HG03064 (cell line): Measurements from ENCODE around the gene PRELID2.
"Not testable (repeated sequence)": the region's sequence is repeated elsewhere in the genome, so short reads cannot be mapped to it uniquely, and the experiment has no call there.

Source experiments
- ATAC-seq: cut with Tn5 transposase; IDR thresholded peaks from one replicate; pipeline ENCODE4 v1.9.1; 2021; ENCODE audit warnings: low read depth; ENCODE audit not compliant: unreplicated experiment

The PRELID2 gene

DNA sequence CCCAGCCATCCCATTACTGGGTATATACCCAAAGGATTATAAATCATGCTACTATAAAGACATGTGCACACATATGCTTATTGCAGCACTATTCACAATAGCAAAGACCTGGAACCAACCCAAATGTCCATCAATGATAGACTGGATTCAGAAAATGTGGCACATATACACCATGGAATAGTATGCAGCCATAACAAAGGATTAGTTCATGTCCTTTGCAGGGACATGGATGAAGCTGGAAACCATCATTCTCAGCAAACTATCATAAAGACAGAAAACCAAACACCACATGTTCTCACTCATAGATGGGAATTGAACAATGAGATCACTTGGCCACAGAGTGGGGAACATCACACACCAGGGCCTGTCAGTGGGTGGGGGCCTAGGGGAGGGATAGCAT lies 36.6 kb downstream of the PRELID2 start:
- not testable (repeated sequence) for ATAC-seq

DNA sequence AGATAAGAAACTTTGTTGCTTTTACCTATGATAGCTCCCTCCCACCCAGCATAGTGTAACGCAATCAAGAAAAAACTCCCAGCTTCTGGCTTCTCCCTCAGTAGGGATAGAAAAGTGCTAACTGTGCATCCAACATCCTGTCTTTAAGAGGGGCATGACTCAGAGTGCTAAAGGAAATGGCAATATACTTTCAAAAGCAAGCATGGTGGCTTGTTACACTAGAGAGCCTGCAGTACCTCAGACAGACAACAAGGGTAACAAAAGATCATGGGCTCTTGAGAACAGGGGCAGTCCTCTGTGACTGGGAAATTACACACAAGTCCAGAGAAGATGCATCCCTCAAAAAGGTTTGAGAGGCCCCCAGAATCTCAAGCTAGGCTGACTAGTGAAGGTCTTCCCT lies 37.8 kb downstream of the PRELID2 start:
- no peak for ATAC-seq

DNA sequence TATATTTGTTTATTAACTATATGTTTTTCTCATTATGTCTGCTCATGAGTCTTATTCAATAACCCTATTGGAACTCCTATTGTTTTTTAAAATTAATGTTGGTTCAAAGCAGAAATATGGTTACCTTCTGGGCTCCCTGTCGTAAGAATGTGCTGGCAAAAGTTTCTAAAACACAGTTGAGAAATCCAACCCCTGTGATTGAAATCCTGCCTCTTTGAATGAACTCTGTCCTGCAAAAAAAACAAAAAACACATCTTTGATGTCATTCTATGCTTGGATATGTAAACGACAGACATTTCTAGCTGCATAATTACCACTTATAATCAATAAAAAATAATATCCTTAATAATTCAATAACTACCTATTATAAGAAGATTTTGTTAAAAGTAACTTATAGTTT lies 38.8 kb downstream of the PRELID2 start:
- ATAC-seq, result no peak

DNA sequence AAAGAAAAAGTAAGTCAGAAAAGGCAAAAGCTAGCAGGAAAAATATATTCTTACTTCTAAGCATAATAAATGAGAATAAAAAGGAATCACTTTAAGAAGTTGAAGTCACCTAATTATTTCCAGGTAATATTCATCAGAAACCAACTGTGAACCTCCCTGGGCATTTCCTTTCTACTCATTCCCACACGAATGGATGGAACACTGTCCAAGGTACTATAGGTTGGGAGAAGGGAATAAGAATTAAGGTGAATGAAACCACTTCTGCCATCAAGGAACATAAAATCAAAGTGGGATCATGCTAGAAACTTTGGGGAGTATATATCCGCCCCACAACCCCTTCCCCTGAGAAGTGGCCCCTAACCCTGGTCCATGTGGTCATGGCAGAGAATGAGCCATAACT lies 41.6 kb downstream of the PRELID2 start:
- ATAC-seq, result no peak

DNA sequence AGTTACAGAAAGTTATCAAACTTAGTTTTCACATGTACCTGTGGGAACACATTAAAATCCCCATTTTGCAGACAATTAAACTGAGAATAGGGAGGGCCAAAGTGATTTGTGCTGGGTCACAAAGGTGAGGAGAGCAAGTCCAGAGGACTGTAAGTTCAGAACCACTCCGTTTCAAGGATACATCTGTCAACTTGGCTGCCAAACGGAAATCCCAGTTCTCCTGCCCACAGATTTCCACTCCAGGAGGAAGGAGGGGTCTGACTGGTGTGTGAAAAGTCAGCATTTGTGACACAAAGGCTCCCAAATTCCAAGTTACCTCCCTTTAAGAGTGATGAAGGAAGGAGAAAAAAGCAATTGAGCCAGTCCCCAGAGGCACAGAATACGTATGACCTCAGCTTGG lies 42.3 kb downstream of the PRELID2 start:
- no peak for ATAC-seq

DNA sequence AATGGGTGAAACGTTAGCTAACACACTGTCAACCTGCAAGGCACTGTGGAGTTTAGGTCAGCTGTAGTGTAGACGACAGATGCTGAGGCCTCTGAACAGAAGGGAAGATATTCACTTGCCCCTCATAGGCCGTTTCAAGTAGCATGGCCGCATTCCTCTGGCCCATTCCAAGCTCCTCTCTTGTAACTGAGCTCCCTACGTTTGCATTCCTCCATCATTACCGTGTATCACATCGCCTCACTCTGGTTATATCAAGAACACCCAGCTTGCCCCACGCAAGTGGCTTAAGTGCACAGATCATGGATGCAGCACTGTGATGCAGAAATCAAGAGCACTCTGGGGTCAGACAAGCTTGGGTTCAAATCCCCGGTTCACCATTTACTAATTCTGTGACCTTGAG lies 43.3 kb downstream of the PRELID2 start:
- no peak for ATAC-seq

DNA sequence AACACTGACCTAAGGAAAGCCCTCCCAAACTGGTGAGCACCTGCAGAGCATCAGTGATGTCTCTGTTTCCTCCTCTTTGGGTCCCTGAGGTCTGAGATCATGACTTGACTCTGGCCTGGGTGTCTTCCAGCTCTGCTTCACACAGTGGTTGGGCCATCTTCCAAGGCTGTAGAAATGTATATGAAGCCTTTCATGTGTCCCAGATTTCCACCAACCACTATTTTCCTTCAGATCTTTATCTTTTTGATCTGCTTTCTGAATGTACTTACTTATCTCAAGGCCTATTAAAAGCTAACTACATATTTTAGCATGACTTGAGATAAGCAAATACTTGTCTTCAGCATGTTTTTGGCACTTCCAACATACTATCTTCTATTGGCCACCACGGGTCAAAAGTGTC lies 47.1 kb downstream of the PRELID2 start:
- no peak for ATAC-seq

DNA sequence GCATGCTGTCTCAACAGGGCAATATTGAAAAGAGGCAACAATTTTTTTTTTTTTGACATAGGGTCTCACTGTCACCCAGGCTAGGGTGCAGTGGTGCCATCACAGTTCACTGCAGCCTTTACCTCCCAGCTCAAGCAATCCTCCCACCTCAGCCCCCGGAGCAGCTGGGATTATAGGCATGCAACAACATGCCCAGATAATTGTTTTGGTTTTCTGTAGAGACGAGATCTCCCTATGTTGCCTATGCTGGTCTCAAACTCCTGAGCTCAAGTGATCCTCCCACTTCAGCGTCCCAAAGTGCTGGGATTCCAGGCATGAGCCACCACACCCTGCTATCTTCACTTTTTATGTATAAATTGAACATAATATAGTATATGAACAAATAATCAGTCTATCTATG lies 47.6 kb downstream of the PRELID2 start:
- ATAC-seq, result no peak

DNA sequence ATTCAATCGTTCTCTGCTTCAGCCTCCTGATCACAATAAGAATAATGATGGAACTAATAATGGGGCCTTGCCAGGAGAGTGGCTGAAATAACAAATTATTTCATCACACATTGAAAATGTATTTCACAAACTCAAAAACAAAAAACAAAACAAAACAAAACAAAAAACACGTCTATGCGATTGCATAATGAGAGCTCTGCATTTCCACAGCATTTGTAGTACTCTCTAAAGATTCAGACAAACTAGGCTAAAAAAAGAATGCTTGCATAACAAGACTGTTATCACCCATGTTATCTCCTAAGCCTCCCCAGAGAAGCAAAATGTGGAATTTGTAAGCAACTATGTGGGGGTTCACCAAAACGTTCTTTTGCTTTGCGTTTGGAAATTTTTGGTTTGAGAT lies 48.1 kb downstream of the PRELID2 start:
- no peak for ATAC-seq

DNA sequence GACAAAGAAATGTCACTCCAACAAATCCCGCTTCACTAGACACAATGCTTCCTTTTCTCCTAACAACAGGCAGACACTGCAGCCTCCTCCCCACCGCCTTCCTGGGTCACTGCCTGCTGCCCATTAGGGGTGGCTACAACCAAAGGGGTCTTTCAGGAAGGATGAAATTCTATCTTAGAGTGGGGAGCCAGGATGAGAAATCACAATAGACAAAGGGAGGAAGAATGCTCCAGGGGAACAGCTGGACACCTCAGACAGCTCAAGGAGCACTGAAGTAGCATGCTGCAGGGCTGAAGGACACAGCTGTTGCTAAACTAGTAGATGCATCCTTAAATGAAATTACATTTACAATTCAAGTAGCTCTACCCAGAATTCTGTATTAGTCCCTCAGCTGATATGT lies 54.2 kb downstream of the PRELID2 start:
- no peak for ATAC-seq

DNA sequence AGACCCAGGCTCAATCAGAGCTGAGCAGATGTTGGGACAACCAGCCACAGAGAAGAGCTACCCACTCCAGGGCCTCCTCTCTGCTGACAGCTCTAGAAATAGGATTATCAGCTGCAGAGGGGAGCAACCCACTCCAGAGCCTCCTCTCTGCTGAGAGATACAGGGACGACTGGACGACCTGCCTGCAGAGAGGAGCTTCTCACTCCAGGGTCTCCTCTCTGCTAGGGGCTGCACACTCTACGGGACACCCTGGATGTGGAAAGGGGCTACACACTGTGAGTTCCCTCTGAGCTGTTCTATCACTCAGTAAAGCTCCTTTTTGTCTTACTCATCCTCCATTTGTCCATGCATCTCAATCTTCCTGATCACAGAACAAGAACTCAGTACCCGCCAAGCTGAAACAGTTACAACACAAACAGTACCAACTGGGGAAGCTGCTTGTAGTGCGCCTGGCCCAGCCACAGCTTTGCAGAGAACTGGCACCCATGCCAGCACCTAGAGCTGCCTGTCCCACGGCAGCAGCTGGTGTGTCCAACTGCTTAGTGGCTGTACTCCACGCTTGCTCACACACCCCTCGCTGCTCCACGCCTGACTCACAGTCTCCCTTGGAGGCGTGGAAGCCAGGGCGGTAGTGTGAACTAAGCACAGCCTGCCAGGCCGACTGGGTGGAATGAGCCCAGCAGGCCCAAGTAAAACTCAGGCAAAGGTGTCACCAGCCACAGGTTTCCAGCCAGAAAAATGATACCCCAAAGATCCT lies 56.8 kb downstream of the PRELID2 start:
- ATAC-seq, result no peak

DNA sequence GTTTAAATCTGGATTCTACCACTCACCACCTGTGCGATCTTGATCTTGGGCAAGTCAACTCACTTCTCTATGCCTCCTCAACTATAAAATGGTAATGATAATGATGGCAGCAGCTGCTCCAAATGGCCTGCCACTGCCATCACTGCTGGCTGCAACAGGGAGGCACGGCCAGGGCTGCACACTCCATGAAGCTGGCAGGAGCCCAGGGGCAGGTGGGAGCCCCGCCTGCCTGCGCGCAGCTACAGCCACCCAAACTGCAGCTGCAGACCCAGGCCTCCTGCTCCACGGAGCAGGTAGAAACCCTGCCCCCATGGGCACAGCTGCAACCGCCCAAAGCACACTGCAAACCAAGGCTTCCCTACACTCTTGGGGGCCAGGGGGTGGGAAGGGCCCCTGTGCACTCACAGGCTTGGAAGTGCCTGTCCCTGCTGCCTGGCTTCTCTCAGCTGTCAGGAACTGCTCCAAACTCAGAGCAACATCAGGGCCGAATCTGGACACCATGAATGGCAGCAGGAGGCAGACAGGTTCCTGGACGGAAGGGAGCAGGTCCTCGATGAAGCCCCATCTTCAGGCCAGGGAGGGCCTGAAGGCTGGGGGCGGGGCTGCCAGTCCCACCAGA lies 57.6 kb downstream of the PRELID2 start:
- no peak for ATAC-seq

DNA sequence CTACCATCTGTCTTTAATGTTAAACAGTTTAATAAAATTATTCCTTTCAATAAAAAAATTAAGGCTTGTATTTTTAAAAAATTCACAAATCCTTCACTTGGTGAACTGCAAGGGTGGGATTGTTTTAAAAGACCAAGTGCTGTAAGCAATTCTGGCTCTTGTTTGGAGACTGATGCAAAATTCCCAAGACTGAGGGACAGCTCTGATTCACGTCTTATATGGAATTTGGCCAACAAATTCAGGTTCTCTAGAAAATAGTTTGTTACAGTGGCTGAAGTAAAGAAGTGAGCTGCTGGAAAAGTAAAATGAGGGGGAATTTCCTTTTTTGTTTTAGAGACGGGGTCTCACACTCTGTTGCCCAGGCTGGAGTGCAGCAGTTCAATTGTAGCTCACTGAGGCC lies 58.3 kb downstream of the PRELID2 start:
- no peak for ATAC-seq

DNA sequence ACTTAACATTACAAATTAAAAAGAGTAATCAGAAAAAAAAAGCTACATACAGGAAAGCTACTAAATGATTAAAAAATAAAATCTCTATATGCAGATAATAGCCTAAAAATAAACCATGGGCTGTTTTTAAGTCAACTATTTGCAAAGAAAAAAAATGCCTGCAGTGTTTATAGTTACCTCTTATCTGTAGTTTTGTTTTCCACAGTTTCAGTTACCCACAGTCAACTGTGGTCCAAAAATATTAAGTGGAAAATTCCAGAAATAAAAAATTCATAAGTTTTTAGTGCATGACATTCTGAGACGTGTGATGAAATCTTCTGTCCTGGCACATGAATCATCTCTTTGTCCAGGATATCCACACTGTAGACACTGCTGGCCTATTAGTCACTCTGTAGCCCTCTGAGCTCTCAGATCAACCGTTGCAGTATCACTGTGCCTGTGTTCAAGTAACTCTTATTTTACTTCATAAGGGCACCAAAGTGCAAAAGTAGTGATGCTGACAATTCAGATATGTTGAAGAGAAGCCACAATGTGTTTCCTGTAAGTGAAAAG lies 59.2 kb downstream of the PRELID2 start:
- no peak for ATAC-seq

DNA sequence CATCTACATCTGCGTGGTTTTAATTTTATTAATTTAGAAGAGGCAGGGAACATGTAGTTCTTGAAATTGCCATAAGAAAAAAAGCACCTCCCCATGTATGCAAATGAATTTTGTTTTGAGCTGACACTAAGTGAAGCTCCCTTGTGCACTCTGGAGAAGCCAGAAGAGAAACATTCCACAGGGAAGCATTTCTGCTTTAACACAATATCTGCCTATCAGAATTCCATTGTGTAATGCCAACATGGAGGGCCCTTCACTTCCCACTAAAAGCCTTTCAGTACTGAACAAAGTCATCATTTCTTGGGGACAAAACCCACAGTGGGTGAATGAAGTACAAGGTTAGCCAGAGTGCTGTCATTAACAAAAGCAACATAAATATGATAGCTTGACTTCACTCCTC lies 59.7 kb downstream of the PRELID2 start:
- ATAC-seq, result no peak

DNA sequence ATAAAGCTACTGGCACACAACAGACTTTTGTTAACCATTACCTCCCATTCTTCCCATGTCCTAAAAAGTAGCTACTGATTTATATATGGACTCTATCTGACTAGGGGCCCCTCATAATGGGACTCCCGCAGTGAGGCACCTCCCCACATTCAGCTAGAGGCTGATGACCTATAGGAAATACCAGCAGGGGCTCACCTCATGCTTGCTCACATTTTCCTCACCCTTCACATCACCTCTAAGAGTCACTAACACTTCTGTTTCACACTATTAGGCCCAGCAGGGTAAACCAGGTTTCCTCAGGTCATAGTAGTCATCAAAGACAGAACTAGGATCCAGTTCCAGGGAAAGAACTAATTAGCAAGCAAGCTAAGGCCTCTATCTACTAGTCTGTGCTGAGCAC lies 60.7 kb downstream of the PRELID2 start:
- no peak for ATAC-seq

DNA sequence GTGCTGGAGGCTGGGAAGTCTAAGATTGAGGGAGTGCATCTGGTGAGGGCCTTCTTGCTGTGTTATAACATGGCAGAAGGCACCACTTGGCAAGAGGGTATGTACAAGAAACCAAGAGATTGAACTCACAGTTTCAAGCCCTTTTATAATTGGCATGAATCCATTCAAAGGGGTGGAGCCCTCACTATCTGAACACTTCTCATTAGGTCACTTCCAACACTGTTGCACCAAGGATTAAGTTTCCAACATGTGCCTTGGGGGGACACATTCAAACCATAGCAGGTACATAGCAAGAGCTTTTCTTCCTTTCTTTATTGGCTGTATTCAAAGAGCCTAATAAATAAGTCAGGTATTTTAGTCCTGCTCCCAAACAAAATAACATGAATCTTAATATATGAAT lies 62.7 kb downstream of the PRELID2 start:
- no peak for ATAC-seq

DNA sequence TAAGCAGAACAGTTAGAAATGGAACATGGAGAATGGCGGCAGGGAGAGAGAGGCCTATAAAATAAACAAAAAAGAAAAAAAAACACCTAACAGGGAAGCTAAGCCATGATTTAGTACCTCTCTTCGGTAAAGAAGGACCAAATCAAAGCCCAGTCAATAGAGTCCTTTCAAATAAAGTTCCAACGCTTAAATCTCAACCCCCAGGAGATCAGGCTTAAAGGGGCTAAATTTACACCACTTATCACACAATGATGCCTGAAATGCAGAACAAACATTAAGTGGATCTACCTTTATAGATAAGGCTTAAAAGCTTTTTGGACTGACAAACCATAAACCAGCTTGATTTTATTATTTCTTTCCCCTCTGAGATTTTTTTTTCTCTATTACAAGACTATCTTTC lies 66.3 kb downstream of the PRELID2 start:
- no peak for ATAC-seq

DNA sequence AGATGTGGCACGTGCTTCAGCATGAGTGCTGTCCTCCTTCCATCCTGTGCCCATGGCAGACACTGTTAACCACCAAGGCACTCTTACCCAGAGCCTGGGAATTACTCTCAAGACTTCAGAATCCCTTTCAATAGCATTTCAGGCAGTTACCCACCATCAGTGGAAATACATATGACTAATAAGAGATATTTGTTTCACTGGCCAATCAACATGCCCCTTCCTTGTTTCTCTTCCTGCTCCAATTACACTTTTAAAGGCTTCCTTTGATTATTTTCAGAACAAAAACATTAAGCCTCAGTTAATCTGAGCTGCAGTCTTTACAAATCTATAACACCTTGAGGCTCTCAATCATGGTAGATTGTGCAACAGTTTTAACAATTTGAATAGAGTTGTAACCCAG lies 70.8 kb downstream of the PRELID2 start:
- no peak for ATAC-seq

DNA sequence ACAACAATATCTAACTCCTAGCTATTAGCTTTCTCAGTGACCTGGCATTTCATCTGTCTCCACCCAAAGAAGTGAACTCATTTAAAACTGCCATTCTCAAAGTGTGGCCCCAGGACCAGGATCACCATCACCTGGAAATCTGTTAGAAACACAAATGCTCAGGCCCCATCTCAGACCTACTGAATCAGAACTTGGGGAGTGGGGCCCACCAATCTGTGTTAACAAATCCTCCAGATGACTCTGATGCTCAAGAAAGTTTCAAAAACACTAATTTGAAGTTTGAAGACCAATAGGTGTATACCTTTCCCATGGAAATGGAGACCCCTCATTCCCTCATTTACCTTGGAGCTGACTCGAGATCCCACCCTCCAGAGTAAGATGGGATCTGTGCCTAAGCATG lies 72.3 kb downstream of the PRELID2 start:
- no peak for ATAC-seq

DNA sequence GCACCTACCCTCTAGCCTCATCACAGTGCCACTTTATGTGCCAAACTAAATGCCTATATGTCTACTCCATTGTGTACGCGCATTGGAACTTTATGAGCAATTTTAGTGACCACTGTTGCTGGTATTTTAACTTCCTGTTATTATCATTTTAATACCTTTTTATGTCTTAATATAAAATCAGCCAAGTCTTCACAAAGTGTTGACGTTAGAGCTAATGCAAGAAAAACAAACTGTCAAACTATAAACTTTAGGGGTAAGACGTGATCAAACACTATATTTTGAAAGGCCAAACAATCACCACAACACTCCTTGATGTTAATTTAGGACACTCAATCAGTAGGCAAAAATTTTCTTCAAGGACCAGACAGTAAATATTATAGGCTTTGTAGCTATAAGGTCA lies 73.9 kb downstream of the PRELID2 start:
- no peak for ATAC-seq

DNA sequence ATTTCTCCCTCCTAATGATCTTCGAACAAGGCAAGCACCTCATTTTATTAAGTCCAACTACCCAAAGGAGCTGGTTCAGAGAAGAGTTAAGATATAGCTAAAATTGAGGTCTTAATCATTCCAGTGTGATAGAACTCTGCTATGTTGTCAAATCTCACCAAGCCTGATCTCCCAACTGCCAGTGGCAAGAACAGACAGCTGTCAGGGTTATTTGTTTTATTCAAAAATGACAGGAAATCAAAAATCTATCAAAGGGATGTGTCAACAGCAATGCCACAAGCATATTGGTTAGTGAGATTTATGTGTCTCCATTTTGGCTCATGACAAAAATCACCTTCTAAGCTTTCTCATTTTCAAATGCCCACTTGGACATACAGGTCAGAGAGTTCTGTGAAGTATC lies 74.5 kb downstream of the PRELID2 start:
- ATAC-seq, result no peak
